C4-2B (cell line): ENCODE results near the gene PFKFB4.

Experiments
- H3K27ac ChIP-seq: fragments of 450-650 bp; 2 replicates; pipeline ENCODE4 v1.5.1; 2017
- ZFX ChIP-seq: fragments of 450-650 bp; IDR thresholded peaks from 2 replicates; pipeline ENCODE4 v1.6.1; 2017
- TF ChIP-seq, protein P1 (sequence below): fragments of 450-650 bp; conservative IDR thresholded peaks from 2 replicates; pipeline ENCODE4 v1.5.1; 2017; ENCODE audit warnings: mild to moderate bottlenecking

PFKFB4 gene

GRCh38 chr3:48507256-48508061, 49.1 kb downstream of the PFKFB4 start:
- H3K27ac ChIP-seq, result peak overlapping the region; percentile 42
- TF ChIP-seq, protein P1, sequence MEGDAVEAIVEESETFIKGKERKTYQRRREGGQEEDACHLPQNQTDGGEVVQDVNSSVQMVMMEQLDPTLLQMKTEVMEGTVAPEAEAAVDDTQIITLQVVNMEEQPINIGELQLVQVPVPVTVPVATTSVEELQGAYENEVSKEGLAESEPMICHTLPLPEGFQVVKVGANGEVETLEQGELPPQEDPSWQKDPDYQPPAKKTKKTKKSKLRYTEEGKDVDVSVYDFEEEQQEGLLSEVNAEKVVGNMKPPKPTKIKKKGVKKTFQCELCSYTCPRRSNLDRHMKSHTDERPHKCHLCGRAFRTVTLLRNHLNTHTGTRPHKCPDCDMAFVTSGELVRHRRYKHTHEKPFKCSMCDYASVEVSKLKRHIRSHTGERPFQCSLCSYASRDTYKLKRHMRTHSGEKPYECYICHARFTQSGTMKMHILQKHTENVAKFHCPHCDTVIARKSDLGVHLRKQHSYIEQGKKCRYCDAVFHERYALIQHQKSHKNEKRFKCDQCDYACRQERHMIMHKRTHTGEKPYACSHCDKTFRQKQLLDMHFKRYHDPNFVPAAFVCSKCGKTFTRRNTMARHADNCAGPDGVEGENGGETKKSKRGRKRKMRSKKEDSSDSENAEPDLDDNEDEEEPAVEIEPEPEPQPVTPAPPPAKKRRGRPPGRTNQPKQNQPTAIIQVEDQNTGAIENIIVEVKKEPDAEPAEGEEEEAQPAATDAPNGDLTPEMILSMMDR, result no peak; the same call in 1 of the 2 replicates
- TF ChIP-seq ZFX, result no peak

GRCh38 chr3:48505968-48506504, 50.6 kb downstream of the PFKFB4 start:
- peak overlapping the region; percentile 42 for H3K27ac ChIP-seq
- no peak for TF ChIP-seq ZFX
- TF ChIP-seq, protein P1, result no peak

GRCh38 chr3:48505146-48505545, 51.5 kb downstream of the PFKFB4 start:
- no peak for TF ChIP-seq ZFX
- TF ChIP-seq, protein P1, result no peak
- peak overlapping the region; percentile 99 for H3K27ac ChIP-seq

- no peak for TF ChIP-seq ZFX
- TF ChIP-seq, protein P1, result no peak
- peak within 1 kb of the TSS; percentile 99 for H3K27ac ChIP-seq
These were observed 52.3 kb downstream of the PFKFB4 start, which contains the start of gene SHISA5 for GRCh38 chr3:48504051-48504946. TSS of gene SHISA5 (minus strand) at chr3:48504174. CDS start at chr3:48504094, 80 bp downstream.

GRCh38 chr3:48503401-48504050, 53.1 kb downstream of the PFKFB4 start:
- peak overlapping the region; percentile 99 for H3K27ac ChIP-seq
- TF ChIP-seq, protein P1, result no peak
- TF ChIP-seq ZFX, result no peak

DNA sequence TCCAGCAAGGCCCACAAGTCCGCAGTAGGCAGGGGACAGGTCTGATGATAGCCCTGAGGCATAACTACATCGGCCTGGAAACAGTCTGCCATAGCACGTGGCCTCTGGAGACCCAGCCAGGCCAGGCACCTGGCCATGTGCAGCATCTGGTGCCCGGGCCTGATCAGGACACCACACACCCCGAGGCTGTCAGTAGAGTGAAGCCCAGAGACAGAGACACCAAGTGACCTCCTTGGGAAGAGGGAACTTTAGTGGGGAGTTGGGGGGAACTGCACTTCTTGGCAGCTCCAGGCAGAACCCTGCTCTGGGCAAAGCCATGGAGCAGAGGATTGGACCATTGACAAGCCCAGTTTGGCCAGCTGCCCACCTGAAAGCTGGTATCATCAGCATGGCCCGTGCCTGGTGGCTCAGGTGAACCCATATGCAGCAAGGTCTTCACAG, 53.9 kb downstream of the PFKFB4 start:
- no peak for TF ChIP-seq ZFX
- TF ChIP-seq, protein P1, result no peak
- H3K27ac ChIP-seq, result peak overlapping the region; percentile 99
